ENCODE data around the gene MUC2. TPM values are rescaled to one million over a fixed set of nuclear protein-coding genes. Genes with fewer than 3 reads are reported as not detected.

The MUC2 gene
- total and polyA plus RNA-seq, 2 of the 4 experiments (the other 2 are of a cell fraction) = not detected

DNA sequence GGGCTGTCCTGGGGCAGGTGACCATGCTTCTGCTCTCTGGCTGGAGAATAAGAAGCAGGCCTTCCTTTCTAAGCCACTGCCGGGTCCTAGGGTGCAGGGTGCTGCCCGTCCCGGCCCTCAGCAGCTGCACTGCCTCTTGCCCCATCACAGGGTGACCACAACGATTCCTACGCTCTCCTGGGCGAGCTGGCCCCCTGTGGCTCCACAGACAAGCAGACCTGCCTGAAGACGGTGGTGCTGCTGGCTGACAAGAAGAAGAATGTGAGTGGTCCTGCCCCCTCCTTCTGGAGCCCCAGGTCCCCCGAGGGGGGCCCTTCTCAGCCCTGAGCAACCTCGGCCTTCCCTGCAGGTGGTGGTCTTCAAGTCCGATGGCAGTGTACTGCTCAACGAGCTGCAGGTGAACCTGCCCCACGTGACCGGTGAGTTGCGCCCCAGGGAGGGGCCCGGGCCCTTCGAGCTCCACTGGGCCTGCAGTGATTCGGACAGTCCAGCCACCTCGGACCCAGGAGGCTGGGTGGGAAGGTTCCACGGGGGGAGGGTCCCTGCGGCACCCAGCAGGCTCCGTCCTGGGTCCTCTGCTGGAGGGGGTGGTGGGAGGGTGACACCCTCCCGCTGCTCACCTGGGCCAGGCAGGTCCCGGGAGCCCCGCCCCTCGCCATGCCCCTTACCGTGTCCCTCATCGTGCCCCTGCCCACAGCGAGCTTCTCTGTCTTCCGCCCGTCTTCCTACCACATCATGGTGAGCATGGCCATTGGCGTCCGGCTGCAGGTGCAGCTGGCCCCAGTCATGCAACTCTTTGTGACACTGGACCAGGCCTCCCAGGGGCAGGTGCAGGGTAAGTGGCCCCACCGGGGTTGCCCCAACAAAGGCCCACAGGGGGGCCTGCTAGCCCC is 8.3 kb downstream of the MUC2 start:
- Histone ChIP-seq H3K4ac (ENCODE audit: low read depth, low read length) (no peak overlapping the region), H2BK5ac (ENCODE audit: low read depth, low read length, poor library complexity, severe bottlenecking) (no peak overlapping the region), H4K5ac (ENCODE audit: low read depth, low read length) (no peak overlapping the region), H3K27me3 (ENCODE audit: control insufficient read depth, insufficient read depth, low read length) (no peaks in the 10 kb centered on the region; the same call in none of the 2 replicates), H2AFZ (replicated peaks; ENCODE audit: low read length, poor library complexity) (no peak overlapping the region), H3K36me3 (ENCODE audit: control insufficient read depth, insufficient read depth, low read length) (no peaks in the 10 kb centered on the region), H4K91ac (ENCODE audit: insufficient read depth, low read depth, low read length) (no peak overlapping the region), H3K9ac (ENCODE audit: low read depth, low read length) (no peak overlapping the region), H2AK9ac (replicated peaks; ENCODE audit: low read depth, low read length, poor library complexity) (no peak overlapping the region), H3K79me1 (ENCODE audit: low read depth in 1 of 2, low read length in 2 of 2) (no peaks in the 10 kb centered on the region), H2BK15ac (ENCODE audit: low read depth, low read length) (no peak overlapping the region), H3K9me1 (ENCODE audit: insufficient read depth, low read length) (no peaks in the 10 kb centered on the region), H3K4me1 (ENCODE audit: control insufficient read depth, insufficient read depth, low read length) (no peaks in the 10 kb centered on the region), H3K23ac (ENCODE audit: low read depth, low read length) (no peak overlapping the region), H4K8ac (ENCODE audit: low read depth in 2 of 2, low read length in 2 of 2) (no peak overlapping the region), H3K4me2 (ENCODE audit: low read depth, low read length) (no peak overlapping the region), H4K20me1 (ENCODE audit: insufficient read depth, low read length) (no peaks in the 10 kb centered on the region), H2BK120ac (ENCODE audit: low read depth, low read length) (no peak overlapping the region), H2AK5ac (ENCODE audit: low read depth, low read length) (no peak overlapping the region), H3K27ac (ENCODE audit: insufficient read depth, low read length) (no peak overlapping the region), H3K4me3 (ENCODE audit: insufficient read depth, low read depth, low read length) (no peak overlapping the region), H3K14ac (replicated peaks; ENCODE audit: low read depth, low read length) (no peak overlapping the region), H3K56ac (ENCODE audit: extremely low read depth, insufficient read depth, low read length) (no peak overlapping the region), H2BK20ac (ENCODE audit: low read depth, low read length) (no peak overlapping the region), H3K9me3 (ENCODE audit: control insufficient read depth, insufficient read depth, low read length) (no peaks in the 10 kb centered on the region), H3K18ac (ENCODE audit: low read depth, low read length) (no peak overlapping the region)
- 66% methylated on average over 19 of the region's 33 CpGs; no CpG with 5 or more reads in 1 of the 2 experiments for WGBS, 2 experiments (ENCODE audit: extremely low coverage in 2 of 2, insufficient read length in 1 of 2)
- dilution Hi-C loops (cut with HindIII; ENCODE audit: low sequenced_read_pairs, unreplicated experiment) = no loop called here
- no peak for TF ChIP-seq MAFK (IDR thresholded peaks at IDR 0.05; ENCODE audit: low read depth, low read length)
- no TSS peak for BruUV-seq (replicated peaks)
- ChIA-PET CTCF (no interaction called here), POLR2A (ENCODE audit: unreplicated experiment) (no interaction called here)
- in situ Hi-C loops (cut with MboI; ENCODE audit: low sequenced_read_pairs) = no loop called here
- intact Hi-C loops (cut with micrococcal nuclease) = no loop called here
- ATAC-seq (ENCODE audit: low read depth) = no peak
- no peak for DNase-seq

All from IMR-90 (cell line).